Measurements from ENCODE around the gene KIF1A.

Gene KIF1A

DNA sequence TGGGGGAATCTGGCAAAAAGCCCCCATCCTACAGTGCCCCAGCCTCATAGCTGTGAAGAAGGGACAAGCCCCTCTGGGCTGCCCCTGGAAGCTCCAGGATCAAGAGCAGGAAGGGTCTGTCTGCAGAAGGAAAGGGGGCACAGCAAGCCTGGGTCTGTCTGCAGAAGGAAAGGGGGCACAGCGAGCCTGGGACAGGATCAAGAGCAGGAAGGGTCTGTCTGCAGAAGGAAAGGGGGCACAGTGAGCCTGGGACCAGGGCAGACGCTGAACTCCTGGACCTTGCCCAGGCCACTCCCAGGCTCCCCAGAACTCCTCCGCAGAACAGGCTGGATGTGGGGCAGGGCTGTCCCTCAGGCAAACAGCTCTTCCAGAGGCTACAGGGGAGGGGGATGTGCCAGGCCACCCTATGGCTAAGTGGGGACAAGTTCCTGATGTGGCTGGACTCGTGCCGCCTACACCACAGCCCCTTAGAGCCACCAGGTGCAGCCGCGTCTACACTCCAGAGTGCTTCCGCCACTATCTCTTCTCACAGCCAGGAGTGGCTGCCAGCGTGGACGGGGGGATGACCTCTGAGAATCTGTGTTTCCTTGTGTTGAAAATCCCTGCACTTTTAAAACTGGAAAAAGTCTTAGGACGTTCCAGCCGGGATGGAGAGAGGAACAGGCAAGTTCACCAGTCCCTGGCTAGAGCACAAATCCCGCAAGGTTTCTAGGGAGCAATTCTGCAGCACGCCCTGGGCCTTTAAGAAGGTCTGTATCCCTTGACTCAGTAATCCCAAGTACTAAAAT is 20.8 kb downstream of the KIF1A start:
- no peak for DNase-seq

GRCh38 chr2:240798327-240798905 is 21.6 kb downstream of the KIF1A start:
- no peak for DNase-seq

DNA sequence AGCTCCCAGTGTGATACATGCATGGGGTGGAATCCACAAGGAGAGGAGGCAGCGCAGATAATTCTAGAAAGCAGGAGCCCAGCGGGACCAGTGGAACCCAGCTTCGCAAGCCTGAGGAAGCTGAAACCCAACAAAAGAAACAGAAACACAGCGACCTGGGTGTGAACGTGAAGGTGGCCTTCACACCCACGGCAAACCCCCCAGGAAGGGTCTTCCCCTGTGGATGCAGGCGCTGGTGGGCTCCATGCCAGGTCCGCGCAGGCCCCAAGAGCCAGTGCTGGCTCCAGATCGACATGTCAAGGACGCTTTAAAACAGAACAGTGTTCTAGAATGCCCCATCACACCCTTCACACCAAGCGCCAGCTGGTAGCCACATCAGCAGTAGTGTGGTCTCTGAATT is 22.1 kb downstream of the KIF1A start:
- no peak for DNase-seq

- no peak for DNase-seq
Observed at GRCh38 chr2:240797500-240797895, 22.5 kb downstream of the KIF1A start.

GRCh38 chr2:240796543-240797499 is 23.2 kb downstream of the KIF1A start:
- peak in 6 of 56 donors; percentile 35 to 57 (median 52) for DNase-seq

- no peak for DNase-seq
Observed at GRCh38 chr2:240795916-240796510, 24.0 kb downstream of the KIF1A start.

- DNase-seq: no peak
Observed at GRCh38 chr2:240795454-240795853, 24.6 kb downstream of the KIF1A start.

DNA sequence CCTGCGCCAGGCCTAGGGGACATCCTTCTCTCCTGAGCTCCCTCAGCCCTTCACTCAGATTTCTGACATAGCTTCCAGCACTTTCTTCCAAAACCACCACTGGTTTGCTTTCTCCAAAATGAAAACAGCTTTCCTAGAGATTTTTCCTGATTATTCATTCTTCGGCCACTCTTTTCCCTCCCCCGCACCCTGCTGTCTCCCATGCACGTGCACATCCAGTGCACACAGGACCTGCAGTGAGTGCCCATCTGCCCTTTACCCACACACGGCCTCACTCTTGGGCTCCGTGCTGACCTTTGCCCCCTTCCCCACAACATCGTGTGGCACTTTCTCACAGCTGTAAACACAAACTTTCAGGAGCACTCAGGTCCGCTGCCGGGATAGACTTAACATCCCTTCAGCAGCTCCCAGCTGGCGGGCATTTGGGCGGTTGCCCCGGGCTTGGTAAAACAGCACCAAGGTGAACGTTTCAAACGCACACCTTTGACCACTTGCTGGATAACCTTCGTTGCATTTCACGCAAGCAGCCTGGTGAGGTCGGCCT is 25.8 kb downstream of the KIF1A start:
- DNase-seq: no peak

DNA sequence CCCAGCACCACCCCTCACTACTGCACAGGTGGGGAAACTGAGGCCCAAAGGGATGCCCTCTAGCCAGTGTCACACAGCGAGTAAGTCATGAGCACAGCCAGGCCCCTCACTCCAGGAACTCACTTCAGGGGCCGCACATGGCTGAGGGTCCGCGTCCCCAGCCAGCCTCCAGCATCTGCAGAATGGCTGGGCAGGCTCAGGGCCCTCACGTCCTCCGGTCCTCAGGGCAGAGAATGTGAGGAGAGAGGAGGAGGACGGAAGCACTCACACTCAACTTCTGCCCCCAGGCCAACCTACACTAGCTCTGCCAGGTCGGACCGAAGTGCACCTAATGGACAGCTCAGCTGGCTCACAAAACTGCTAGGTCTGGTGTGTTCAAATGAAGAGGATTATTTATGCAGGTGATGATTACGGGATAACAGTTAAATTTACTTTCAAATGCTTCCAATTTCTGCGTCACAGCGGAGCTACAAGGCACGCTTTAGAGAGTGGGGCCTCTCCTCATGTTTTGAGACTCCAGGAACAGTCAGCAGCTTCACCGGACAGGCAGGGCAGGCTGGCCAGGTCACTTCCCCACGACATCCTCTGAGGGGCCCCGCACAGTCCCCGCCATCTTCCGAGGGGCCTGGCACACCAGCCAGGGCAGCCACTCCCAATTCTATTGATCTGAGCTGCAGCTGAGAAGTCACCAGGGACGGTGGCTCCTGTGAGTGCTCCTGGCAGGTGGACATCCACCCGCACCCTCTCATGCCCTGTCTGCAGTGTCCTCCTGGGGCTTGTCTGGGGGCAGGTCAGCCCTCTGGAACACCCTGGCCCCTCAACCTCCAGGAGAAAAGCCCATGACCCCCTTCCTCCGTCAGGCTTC is 26.5 kb downstream of the KIF1A start:
- no peak for DNase-seq

DNA sequence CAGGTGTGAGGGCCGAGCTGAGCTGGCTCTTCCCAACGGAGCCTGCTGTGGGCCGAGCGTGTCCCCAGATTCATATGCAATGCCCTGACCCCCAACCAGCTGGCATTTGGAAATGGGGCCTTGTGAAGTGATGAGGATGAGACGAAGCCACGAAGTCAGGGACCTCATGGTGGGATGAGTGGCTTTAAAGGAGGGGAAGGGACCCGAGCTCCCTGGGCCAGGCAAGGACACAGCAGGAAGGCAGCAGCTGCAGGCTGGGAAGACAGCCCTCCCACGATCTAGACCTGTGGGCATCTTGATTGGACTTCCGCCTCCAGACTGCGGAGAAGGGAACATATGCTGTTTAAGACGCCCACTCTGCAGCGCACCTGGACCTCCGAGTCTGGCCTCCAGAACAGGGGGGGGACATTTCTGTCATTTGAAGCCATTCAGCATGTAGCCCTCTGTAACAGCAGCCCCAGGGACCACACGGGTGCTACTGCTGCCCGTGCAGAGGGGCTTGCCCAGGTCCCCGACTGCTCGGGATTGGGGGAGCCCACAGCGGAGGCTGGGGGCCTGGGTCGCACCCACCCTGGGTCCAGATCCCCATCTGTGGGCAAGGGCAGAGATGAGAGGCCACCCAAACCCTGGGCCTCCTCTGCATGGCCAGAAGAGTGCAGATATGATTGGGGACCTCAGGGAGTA is 27.2 kb downstream of the KIF1A start:
- no peak for DNase-seq

DNA sequence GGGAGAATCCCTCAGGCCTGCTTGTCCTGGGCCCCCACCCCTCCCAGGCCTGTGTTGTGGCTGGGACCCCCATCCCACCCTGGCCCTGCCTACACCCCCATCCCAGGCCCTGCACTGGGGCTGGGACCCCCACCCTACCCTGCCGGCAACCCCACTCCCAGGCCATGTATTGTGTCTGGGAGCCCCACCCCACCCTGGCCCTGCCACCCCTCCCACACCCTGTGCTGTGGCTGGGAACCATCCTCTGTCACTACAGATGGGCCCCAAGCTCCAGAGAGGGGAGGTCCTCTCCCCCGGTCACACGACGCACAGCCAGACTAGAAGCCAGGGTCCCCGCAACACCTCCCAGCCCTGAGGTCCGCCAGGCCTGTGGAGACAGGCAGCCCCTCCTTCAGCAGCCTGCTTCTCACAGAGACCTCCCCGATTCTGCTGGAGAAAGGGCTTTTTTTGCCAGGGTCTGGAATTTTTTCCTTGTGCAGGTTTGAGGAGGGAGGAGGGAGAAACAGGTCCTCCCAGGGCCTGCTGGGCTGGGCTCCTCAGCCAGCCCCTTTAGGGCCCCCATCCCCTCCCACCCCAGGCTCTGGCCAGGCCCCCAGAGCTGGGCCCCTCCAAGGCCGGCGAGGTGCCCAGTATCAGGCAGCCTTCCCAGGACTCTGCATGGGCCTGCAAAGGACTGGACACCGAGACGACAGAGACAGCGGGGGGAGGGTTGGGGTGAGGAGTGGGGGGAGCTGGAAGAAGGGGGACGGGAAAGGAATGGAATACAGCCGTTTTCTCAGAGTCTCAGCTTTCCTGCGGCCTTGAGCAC is 28.0 kb downstream of the KIF1A start:
- peak in 39 of 56 donors; percentile 11 to 82 (median 55) for DNase-seq

DNA sequence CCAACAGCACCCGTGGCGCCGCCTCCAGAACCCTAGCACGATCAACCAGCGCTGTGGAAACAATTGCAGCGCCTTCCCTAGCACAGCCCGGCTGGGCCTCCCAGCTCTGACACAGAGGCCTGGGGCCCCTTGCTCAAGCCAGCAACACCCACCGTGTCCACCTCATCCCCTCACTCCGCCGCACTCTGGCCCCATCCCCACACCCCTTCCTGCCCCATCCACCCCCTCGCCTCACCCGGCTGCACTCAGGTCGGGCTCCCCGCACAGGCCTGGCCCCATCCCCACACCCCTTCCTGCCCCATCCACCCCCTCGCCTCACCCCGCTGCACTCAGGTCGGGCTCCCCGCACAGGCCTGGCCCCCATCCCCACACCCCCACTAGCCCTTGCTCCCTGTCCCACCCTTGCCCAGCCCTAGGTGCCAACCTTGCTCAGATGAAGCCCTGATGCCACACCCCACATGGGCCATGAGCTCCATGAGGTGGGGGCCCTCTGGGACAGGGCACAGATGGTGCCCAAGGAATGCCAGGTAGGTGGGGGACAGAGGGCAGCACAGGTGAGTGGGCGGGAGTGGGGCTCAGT is 28.7 kb downstream of the KIF1A start:
- no peak for DNase-seq

DNA sequence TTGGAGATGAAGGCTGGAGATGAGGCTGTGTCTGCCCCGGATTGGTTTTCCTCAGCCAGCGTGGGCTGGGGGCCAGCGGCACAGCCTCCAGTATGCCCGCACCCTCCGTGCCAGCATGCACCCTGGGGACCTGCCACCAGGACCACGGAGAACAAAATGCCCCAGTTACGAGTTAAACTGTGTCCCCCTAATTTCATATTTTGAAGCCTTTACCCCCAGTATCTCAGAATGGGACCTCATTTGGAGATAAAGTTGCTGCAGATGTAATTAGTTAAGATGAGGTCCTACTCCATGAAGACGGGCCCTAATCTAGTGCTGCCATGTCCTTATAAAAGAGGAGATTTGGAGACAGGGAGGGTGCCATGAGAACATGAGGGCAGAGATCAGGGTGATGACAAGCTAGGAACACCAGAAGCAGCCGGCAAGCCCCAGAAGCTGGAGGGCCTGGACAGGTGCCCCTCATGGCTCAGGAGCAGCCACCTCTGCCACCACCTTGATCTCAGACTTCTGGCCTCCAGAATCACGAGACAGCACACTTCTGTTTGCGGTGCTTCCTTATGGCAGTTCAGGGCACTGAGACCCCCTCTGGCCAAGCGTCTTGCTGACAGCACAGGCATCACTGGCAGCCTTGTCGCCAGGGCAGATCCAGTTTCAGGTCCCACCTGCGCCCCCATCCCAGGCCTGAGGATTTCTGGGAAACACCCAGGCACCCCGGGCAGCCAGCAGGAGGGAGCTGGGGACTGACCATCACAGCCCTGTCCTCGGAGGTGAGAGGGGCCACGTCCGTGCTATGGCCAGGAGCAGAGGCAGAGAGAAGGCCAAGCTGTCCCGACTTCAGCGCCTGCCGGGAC is 29.4 kb downstream of the KIF1A start:
- DNase-seq: no peak

DNA sequence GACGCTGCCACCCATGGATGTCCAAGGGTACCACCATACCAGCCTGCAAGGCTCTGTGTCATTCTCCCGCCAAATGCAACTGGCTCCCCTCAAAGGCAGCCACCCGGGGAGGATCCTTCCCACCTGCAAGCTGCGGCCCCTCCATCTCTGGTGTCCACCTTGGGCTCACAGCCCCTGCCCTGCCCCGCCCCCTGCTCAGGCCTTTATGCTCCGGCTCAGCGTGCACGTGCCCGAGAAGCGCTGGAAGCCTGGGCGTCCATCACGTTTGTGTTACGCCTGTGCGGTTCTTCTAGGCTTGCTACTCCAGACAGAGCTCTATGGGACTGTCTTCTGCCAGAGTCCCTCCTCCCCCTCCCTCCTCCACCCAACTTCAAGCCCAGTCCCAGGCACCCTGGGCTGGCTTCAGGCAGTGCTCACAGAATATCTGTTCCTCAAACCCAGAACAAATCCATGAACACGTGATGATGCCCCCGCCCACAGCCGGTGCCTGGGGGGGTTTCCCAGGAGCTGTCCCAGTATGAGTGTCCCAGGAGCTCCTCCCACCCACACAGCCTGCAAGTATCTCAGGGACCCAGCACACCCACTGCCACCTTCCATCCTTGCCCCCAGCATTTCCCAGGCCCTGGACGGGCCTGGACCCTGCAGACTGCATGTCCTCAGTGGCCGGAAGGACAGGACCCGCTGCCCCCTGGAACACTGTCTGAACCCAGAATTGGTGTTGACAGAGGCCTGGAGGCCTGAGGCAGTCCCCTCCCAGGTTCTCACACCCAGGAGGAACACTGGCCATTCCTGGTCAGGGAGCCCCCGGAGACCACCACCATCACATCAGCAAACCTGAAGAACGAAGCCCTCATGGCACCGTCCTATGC is 30.3 kb downstream of the KIF1A start:
- DNase-seq: no peak

GRCh38 chr2:240789051-240789453 is 31.0 kb downstream of the KIF1A start:
- no peak for DNase-seq

DNA sequence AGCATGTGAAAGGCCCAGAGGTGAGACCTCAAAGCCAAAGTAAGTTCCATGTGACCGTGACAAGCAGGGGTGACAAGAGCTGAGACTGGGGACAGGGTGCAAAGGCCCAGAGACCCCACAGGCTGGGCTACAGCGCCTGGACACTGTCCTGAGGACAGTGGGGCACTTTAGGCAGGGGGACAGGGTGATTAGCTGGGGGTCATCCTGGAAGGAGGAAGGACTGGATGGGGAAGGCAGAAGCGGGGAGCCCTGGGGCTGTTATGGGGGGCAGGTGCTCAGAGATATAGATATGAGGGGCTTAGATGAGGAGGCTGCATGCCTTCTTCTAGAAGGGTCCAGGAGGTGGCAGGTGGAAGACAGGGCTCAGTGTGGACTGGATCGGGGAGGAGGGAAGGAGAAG is 31.5 kb downstream of the KIF1A start:
- DNase-seq: no peak

Measured in amygdala (tissue), 56 donors.